Aorta (tissue), 5 donors: Measurements from ENCODE around the gene MTCL3.

Experiments
- ATAC-seq: fragments of 200-7000 bp; cut with Tn5 transposase; one replicate; pipeline ENCODE4 v1.9.1; 2022; ENCODE audit warnings: moderate library complexity; ENCODE audit not compliant: low FRiP score
- DNase-seq, 2 donors: peaks; one replicate each; pipeline ENCODE4 v3.0.0-alpha.2; 2020
- H3K27ac ChIP-seq, 2 donors: one replicate each; pipeline ENCODE4 v1.5.1; 2013; ENCODE audit warnings: low read length in 2 of 2, mild to moderate bottlenecking in 2 of 2, moderate library complexity in 2 of 2, control low read depth in 1 of 2, inconsistent platforms in 1 of 2, low read depth in 1 of 2
- H3K27me3 ChIP-seq, 2 donors: one replicate each; pipeline ENCODE4 v1.6.1; 2013; ENCODE audit warnings: control low read depth in 1 of 2, low read length in 1 of 2, mild to moderate bottlenecking in 1 of 2, moderate library complexity in 1 of 2; ENCODE audit not compliant: insufficient read depth in 2 of 2, control insufficient read depth in 1 of 2
- H3K36me3 ChIP-seq, 2 donors: one replicate each; pipeline ENCODE4 v1.6.1; 2013; ENCODE audit warnings: control low read depth in 1 of 2, low read length in 1 of 2, mild to moderate bottlenecking in 1 of 2; ENCODE audit not compliant: insufficient read depth in 2 of 2, control insufficient read depth in 1 of 2
- H3K4me1 ChIP-seq, 2 donors: one replicate each; pipeline ENCODE4 v1.6.1; 2013; ENCODE audit warnings: low read length in 2 of 2, control low read depth in 1 of 2, mild to moderate bottlenecking in 1 of 2, moderate library complexity in 1 of 2; ENCODE audit not compliant: insufficient read depth in 2 of 2, control insufficient read depth in 1 of 2
- H3K4me3 ChIP-seq, 2 donors: one replicate each; pipeline ENCODE4 v1.5.1; 2013; ENCODE audit warnings: low read length in 2 of 2, control low read depth in 1 of 2, mild to moderate bottlenecking in 1 of 2
- H3K9me3 ChIP-seq: one replicate; pipeline ENCODE4 v1.6.1; 2013; ENCODE audit warnings: mild to moderate bottlenecking, low read length; ENCODE audit not compliant: control insufficient read depth
- WGBS, 2 donors: extraction: QIAGEN DNeasy Blood & Tissue Kit; methylation state at CpG; one replicate each; pipeline ENCODE4 v1.1.7; 2013; 5-methylcytosine and 5-hydroxymethylcytosine counted together
- intact Hi-C, 2 donors: fragments of 100-400 bp; cut with DNase I; formaldehyde crosslinking; loops; one replicate each; pipeline versions ENCODE4 v1.14.2 to v1.15.0; 2022
- donor health status: healthy with polysubstance abuse.
- donor health status: Bipolar disorder and iron deficiency.
- donor health status: DM: no; HTN: no; CAD: no.
- donor health status: DM: no; HTN: no; CAD: no.
- donor health status: DM: yes; HTN: yes; CAD: no.

Gene MTCL3

GRCh38 chr6:127458817-127459216 lies 60.3 kb downstream of the MTCL3 start:
- no peaks in the 10 kb centered on the region for H3K36me3 ChIP-seq
- DNase-seq (peak in 1 of 2 donors; percentile 47), ATAC-seq (peak; percentile 86)
- 1 to 10% methylated on average over 4 of the region's 4 CpGs for WGBS, 2 donors
- peak overlapping the region; percentile 43 to 91 for H3K27ac ChIP-seq
- intact Hi-C loops, result no loop called here
- H3K9me3 ChIP-seq, result no peaks in the 10 kb centered on the region
- no peaks in the 10 kb centered on the region for H3K27me3 ChIP-seq
- H3K4me3 ChIP-seq, result peak overlapping the region; percentile 67 to 80
- peaks cover 0 to 3% of the 10 kb centered on the region in 2 donors for H3K4me1 ChIP-seq

DNA sequence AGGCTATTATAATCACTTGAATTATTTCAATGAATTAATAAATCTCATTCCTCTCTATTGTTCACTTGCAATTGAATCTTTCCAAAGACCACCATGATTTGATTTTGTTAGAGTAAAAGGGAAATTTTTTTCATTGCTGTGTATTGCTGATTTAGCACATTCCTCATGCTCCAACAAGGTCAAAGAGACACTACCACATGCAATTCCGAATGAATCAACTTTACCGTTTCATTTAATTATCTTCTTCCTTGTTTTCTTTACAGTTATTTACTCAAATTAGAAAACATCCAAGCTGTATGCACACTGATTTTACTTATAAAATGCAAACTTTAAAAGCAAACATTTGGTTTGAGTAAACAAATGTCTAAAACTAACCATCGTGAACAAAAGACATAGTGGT lies 60.9 kb downstream of the MTCL3 start:
- no peaks in the 10 kb centered on the region for H3K27me3 ChIP-seq
- intact Hi-C loops, result no loop called here
- WGBS, 2 donors, result 24 to 26% methylated on average over 3 of the region's 3 CpGs
- ATAC-seq (no peak), DNase-seq (no peak)
- no peaks in the 10 kb centered on the region for H3K36me3 ChIP-seq
- H3K27ac ChIP-seq, result no peak overlapping the region
- H3K4me1 ChIP-seq, result peaks cover 0 to 3% of the 10 kb centered on the region in 2 donors
- no peaks in the 10 kb centered on the region for H3K9me3 ChIP-seq
- H3K4me3 ChIP-seq, result peak overlapping the region in 1 of 2 donors; percentile 67

- peak; percentile 82 for ATAC-seq
- no peak for DNase-seq
- peaks cover 0 to 3% of the 10 kb centered on the region in 2 donors for H3K4me1 ChIP-seq
- WGBS, 2 donors, result 17 to 24% methylated on average over 3 of the region's 3 CpGs
- H3K4me3 ChIP-seq, result no peak overlapping the region
- no peaks in the 10 kb centered on the region for H3K36me3 ChIP-seq
- intact Hi-C loops, result no loop called here
- H3K27me3 ChIP-seq, result no peaks in the 10 kb centered on the region
- H3K27ac ChIP-seq, result no peak overlapping the region
- no peaks in the 10 kb centered on the region for H3K9me3 ChIP-seq
Observed at GRCh38 chr6:127457456-127458064, 61.6 kb downstream of the MTCL3 start.

DNA sequence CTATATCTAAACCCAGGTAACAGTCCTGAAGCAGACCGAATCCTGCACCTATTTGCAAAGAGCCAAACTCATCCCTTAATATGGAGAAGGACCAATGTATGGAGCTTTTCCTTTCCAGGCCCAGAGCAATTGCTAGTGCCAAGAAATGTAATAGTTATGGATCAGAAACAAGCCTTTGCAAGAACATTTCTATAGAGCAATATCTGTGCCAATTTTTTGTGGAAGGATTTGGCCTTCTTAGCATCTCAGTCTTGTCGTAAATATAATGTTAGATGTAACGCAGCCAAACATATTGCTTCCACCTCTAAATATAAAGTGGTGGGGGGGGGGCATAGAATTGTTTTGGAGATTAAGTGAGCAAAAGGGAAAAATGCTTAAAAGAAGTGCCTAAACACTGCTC lies 62.7 kb downstream of the MTCL3 start:
- ATAC-seq, result no peak
- no peaks in the 10 kb centered on the region for H3K36me3 ChIP-seq
- intact Hi-C loops, result no loop called here
- no peaks in the 10 kb centered on the region for H3K4me1 ChIP-seq
- DNase-seq, result no peak
- 77 to 85% methylated on average over 3 of the region's 3 CpGs for WGBS, 2 donors
- H3K27ac ChIP-seq, result no peak overlapping the region
- no peaks in the 10 kb centered on the region for H3K27me3 ChIP-seq
- H3K4me3 ChIP-seq, result no peak overlapping the region
- no peaks in the 10 kb centered on the region for H3K9me3 ChIP-seq

DNA sequence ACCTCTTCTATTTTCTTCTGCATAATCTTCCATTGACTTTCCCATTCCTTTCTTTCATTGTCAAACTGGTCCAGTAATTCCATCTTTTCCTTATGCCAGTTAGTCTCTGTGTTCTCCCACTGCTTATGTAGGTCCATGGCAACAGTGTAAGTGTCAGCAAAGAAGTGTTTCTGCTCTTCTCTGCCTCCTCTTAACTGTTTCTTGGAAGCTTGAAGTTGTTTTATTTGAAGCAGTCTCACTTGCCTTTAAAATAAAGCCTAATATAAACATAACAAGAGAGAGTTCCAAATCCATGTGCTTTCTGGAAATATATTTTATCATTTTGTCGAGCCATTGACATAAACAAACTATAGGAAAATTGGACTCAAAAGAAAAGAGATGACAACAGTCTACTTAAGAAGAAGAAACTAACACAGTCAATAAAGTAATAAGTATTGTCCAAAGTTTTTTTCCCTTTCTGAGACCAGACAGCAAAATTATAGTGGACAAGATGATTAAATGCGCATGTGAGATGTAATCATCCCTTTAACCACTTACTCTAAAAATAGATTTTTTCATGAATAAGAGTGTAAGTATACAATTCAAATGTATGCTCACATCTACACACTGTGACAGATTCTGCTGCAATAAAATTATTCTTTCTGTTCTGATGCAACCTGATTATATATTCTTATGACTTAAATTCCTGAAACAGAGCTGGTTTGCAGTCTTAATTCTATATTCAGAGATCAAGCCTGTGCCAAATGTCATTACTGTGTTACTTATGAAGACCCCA lies 65.1 kb downstream of the MTCL3 start:
- ATAC-seq, result no peak

DNA sequence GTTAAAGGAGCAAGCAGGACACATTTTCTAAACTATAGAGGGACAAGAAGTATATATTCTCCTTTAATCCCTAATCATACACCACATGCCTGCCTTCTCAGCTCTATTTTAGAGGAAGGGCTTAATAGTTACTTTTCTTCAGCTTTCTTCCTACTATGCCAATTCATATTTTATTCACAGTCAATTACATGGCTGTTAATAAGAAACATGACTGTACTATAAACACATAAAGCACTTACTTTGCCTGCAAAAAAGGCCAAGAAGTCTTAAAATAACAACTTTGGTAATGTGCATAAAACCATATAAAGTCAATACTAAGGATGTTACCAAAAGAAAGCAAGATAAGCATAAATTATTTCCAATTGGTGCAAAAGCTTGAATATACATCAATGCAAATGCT lies 66.3 kb downstream of the MTCL3 start:
- Histone ChIP-seq H3K4me3 (no peak overlapping the region), H3K4me1 (no peaks in the 10 kb centered on the region), H3K9me3 (no peaks in the 10 kb centered on the region), H3K27ac (no peak overlapping the region), H3K36me3 (no peaks in the 10 kb centered on the region), H3K27me3 (no peaks in the 10 kb centered on the region)
- intact Hi-C loops, result no loop called here
- DNase-seq (no peak), ATAC-seq (no peak)

More for the DNA sequence above, 65.1 kb downstream of the MTCL3 start:
- WGBS, 2 donors, result 62 to 71% methylated on average over 2 of the region's 2 CpGs
- Histone ChIP-seq H3K27ac (no peak overlapping the region), H3K9me3 (no peaks in the 10 kb centered on the region), H3K4me1 (no peaks in the 10 kb centered on the region), H3K27me3 (no peaks in the 10 kb centered on the region), H3K4me3 (no peak overlapping the region), H3K36me3 (no peaks in the 10 kb centered on the region)
- DNase-seq, result no peak
- intact Hi-C loops, result no loop called here

- 97% methylated on average over 3 of the region's 3 CpGs for WGBS, 2 donors
- no peaks in the 10 kb centered on the region for H3K9me3 ChIP-seq
- H3K36me3 ChIP-seq, result no peaks in the 10 kb centered on the region
- H3K4me3 ChIP-seq, result no peak overlapping the region
- DNase-seq (no peak), ATAC-seq (no peak)
- intact Hi-C loops, result no loop called here
- no peaks in the 10 kb centered on the region for H3K4me1 ChIP-seq
- H3K27me3 ChIP-seq, result no peaks in the 10 kb centered on the region
- H3K27ac ChIP-seq, result no peak overlapping the region
Observed at GRCh38 chr6:127451388-127451787, 67.7 kb downstream of the MTCL3 start.

GRCh38 chr6:127447780-127448179 lies 71.4 kb downstream of the MTCL3 start:
- DNase-seq (no peak), ATAC-seq (no peak)
- Histone ChIP-seq H3K36me3 (no peaks in the 10 kb centered on the region), H3K9me3 (no peaks in the 10 kb centered on the region), H3K27ac (no peak overlapping the region), H3K4me1 (no peaks in the 10 kb centered on the region), H3K27me3 (no peaks in the 10 kb centered on the region), H3K4me3 (no peak overlapping the region)
- intact Hi-C loops, result no loop called here

DNA sequence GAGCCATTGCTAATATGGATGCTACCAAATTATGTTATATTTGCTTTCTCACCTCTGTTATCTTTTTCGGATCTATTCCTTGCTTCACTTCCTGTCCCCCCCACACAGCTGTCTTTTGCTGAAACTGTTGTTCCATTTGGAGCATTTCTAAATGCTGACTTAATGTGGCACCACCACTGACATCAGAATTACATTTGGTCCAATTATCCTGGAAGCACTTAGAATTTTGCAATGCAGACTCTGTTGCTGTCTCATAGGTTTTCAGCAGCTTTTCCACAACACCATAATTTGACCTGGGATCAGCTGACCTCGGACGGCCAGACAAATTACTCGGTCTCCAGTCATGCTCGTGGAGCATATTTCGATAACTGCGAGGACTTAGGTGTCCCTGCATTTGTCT lies 72.8 kb downstream of the MTCL3 start:
- Histone ChIP-seq H3K9me3 (no peaks in the 10 kb centered on the region), H3K4me3 (no peak overlapping the region), H3K4me1 (no peaks in the 10 kb centered on the region), H3K27ac (no peak overlapping the region), H3K27me3 (no peaks in the 10 kb centered on the region), H3K36me3 (no peaks in the 10 kb centered on the region)
- 93 to 94% methylated on average over 7 of the region's 7 CpGs for WGBS, 2 donors
- ATAC-seq, result no peak
- no peak for DNase-seq
- intact Hi-C loops, result no loop called here
